PC-9 (cell line): ENCODE results near the gene ACY1. TPM values are rescaled to one million over a fixed set of nuclear protein-coding genes. Genes with fewer than 3 reads are reported as not detected.
A peak's percentile ranks its signal among the peaks of the same experiment; 100 is the strongest.

Experiments
- BruUV-seq: library from RNA; stranded (reverse); fragments of 400-500 nt; replicated peaks from 2 replicates; lab custom pipeline; 2021; lab: Mats Ljungman, UMichigan
- CTCF ChIA-PET: fragments of 300-600 bp; sonication (Branson Sonifier 250); formaldehyde crosslinking; loops from one replicate; lab custom pipeline; 2022; ENCODE audit warnings: antibody characterized with exemption; lab: Charles Lee
- POLR2A ChIA-PET: fragments of 300-600 bp; sonication (Branson Sonifier 250); formaldehyde crosslinking; loops from one replicate; lab custom pipeline; 2022; ENCODE audit warnings: antibody characterized with exemption; ENCODE audit not compliant: unreplicated experiment; lab: Charles Lee
- DNase-seq, 2 experiments: peaks; one replicate each; pipeline versions ENCODE4 v3.0.0 to v3.0.0-alpha.2; 2015 to 2022; ENCODE audit warnings: mixed read lengths in 1 of 2
- H2AFZ ChIP-seq: fragments of 200-600 bp; sonication (generic); 2 replicates; pipeline ENCODE4 v1.8.1; 2017; ENCODE audit warnings: antibody characterized with exemption
- H3F3A ChIP-seq: fragments of 200-600 bp; sonication (generic); 2 replicates; pipeline ENCODE4 v1.8.1; 2017; ENCODE audit warnings: antibody characterized with exemption, mild to moderate bottlenecking, low read depth; ENCODE audit not compliant: insufficient read depth
- H3K27ac ChIP-seq: fragments of 200-600 bp; sonication (generic); 2 replicates; pipeline ENCODE4 v1.6.1; 2016; ENCODE audit warnings: mixed run types
- H3K27me3 ChIP-seq: fragments of 200-600 bp; sonication (generic); 2 replicates; pipeline ENCODE4 v1.6.1; 2016; ENCODE audit warnings: low read depth, mixed run types; ENCODE audit not compliant: insufficient read depth
- H3K36me3 ChIP-seq: fragments of 200-600 bp; sonication (generic); 2 replicates; pipeline ENCODE4 v1.6.1; 2016; ENCODE audit warnings: low read depth, mixed run types
- H3K4me1 ChIP-seq: fragments of 200-600 bp; sonication (generic); replicated peaks from 2 replicates; pipeline ENCODE4 v1.6.1; 2016; ENCODE audit warnings: mixed run types; ENCODE audit not compliant: insufficient read depth
- H3K4me2 ChIP-seq: fragments of 200-600 bp; sonication (generic); 2 replicates; pipeline ENCODE4 v1.6.1; 2017; ENCODE audit warnings: mixed run types
- H3K4me3 ChIP-seq: fragments of 200-600 bp; sonication (generic); 2 replicates; pipeline ENCODE4 v1.6.1; 2016; ENCODE audit warnings: mixed run types
- H3K79me2 ChIP-seq: fragments of 200-600 bp; sonication (generic); 2 replicates; pipeline ENCODE4 v1.6.1; 2017; ENCODE audit warnings: low read depth, mixed run types
- H3K9me2 ChIP-seq: fragments of 200-600 bp; sonication (generic); 2 replicates; pipeline ENCODE4 v1.8.1; 2017; ENCODE audit warnings: mild to moderate bottlenecking; ENCODE audit not compliant: insufficient read depth
- H3K9me3 ChIP-seq: fragments of 200-600 bp; sonication (generic); 2 replicates; pipeline ENCODE4 v1.8.1; 2016; ENCODE audit warnings: low read depth; ENCODE audit not compliant: insufficient read depth
- H4K20me1 ChIP-seq: fragments of 200-600 bp; sonication (generic); 2 replicates; pipeline ENCODE4 v1.8.1; 2017; ENCODE audit not compliant: insufficient read depth
- EZH2 ChIP-seq: fragments of 200-600 bp; sonication (generic); IDR thresholded peaks from 2 replicates; pipeline ENCODE4 v1.8.0; 2017; ENCODE audit warnings: antibody characterized with exemption, low read depth
- intact Hi-C: fragments of 100-400 bp; cut with micrococcal nuclease; formaldehyde crosslinking; loops from one replicate; pipeline ENCODE4 v1.10.0; 2022; ENCODE audit not compliant: unreplicated experiment
- total RNA-seq: library from RNA; stranded (reverse); gene quantifications from 2 replicates; pipeline ENCODE4 v1.2.3, GENCODE V29; 2021
- TF ChIP-seq, protein P1 (sequence below): fragments of 200-600 bp; sonication (generic); conservative IDR thresholded peaks from 2 replicates; pipeline ENCODE4 v1.6.1; 2017; ENCODE audit warnings: mixed run types, antibody characterized with exemption, mild to moderate bottlenecking, moderate library complexity

ACY1 gene
- total RNA-seq, 1 experiment from 2014 or later: 52.2 TPM

DNA sequence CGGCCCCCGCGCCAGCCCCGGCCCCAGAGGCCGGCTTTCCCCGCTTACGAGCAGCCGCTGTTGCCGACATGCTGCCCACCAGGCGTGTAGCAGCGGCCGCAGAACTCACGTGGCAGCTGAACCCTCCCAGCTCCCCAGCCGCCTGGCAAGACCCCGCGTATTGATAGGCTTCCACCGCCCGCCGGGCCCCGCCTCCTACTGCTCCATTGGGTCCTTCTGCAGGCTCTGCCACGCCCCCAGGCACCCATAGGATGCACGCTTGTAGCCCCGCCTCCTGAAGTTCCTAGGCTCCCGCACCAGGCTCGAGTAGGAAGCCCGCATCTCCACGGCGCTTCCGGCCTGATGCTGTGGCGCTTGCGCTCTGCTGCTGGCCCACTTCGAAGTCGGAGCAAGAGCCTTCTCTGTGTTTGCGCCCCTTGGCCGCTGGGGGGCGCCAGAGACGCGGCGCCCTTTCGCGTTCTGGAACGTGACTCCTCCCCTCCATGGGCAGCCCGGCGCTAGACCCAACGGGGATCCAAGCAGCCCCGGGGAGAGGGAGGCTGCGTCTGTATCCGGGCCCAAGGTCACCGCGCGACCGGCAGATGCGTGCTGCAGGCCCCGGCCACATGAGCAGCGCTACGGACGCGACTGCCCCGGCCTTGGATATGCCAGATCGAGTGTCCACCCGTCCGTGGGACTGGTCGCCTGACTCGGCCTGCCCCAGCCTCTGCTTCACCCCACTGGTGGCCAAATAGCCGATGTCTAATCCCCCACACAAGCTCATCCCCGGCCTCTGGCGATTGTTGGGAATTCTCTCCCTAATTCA lies 41.3 kb upstream of the ACY1 start, which contains the start of the genes PARP3 and RRP9:
Gene PARP3, plus strand, starts transcription at position 566 of the 805 bp plus-strand sequence. CDS start 993 bp downstream, outside the sequence.
Gene RRP9, minus strand, starts transcription at position 107 of the 805 bp plus-strand sequence. Its CDS starts 37 bp downstream, at position 70.
- H3K27me3 ChIP-seq: no peaks in the 10 kb centered on the region
- intact Hi-C loops: loop anchor here (1.0 to 5.0 kb wide), 9 partner anchors 32 to 395 kb away; partner anchors contain the start of genes ABHD14B, ACY1, DUSP7 and RPL29
- H3K79me2 ChIP-seq: peaks cover 26% of the 10 kb centered on the region
- H3K36me3 ChIP-seq: no peaks in the 10 kb centered on the region; the same call in 1 of the 2 replicates
- H3K4me2 ChIP-seq: peak within 1 kb of the TSS; percentile 98
- no peaks in the 10 kb centered on the region for H3K9me2 ChIP-seq
- ChIA-PET CTCF (interaction anchor here (0.5 to 1.2 kb wide), 9 partner anchors 33 to 638 kb away, joined by 3 to 4 read pairs (median 3); partner anchors contain the start of genes ABHD14A and DUSP7), POLR2A (interaction anchor here (0.5 to 1.1 kb wide), 5 partner anchors 32 to 277 kb away, joined by 3 read pairs; partner anchors contain the start of genes ABHD14B and RPL29)
- no peak for TF ChIP-seq EZH2
- TF ChIP-seq, protein P1, sequence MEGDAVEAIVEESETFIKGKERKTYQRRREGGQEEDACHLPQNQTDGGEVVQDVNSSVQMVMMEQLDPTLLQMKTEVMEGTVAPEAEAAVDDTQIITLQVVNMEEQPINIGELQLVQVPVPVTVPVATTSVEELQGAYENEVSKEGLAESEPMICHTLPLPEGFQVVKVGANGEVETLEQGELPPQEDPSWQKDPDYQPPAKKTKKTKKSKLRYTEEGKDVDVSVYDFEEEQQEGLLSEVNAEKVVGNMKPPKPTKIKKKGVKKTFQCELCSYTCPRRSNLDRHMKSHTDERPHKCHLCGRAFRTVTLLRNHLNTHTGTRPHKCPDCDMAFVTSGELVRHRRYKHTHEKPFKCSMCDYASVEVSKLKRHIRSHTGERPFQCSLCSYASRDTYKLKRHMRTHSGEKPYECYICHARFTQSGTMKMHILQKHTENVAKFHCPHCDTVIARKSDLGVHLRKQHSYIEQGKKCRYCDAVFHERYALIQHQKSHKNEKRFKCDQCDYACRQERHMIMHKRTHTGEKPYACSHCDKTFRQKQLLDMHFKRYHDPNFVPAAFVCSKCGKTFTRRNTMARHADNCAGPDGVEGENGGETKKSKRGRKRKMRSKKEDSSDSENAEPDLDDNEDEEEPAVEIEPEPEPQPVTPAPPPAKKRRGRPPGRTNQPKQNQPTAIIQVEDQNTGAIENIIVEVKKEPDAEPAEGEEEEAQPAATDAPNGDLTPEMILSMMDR: peak; percentile 94
- H3K27ac ChIP-seq: peak within 1 kb of the TSS; percentile 68
- peak within 1 kb of the TSS; percentile 85 for H3K4me3 ChIP-seq
- DNase-seq: peak; percentile 98 to 99
- BruUV-seq: no TSS peak
- no peaks in the 10 kb centered on the region for H3K9me3 ChIP-seq
- peaks cover 5% of the 10 kb centered on the region; the same call in 1 of the 2 replicates for H4K20me1 ChIP-seq
- peaks cover 16% of the 10 kb centered on the region; the same call in 1 of the 2 replicates for H3K4me1 ChIP-seq
- peak within 1 kb of the TSS; percentile 88 for H2AFZ ChIP-seq
- H3F3A ChIP-seq: no peaks in the 10 kb centered on the region; the same call in 1 of the 2 replicates

DNA sequence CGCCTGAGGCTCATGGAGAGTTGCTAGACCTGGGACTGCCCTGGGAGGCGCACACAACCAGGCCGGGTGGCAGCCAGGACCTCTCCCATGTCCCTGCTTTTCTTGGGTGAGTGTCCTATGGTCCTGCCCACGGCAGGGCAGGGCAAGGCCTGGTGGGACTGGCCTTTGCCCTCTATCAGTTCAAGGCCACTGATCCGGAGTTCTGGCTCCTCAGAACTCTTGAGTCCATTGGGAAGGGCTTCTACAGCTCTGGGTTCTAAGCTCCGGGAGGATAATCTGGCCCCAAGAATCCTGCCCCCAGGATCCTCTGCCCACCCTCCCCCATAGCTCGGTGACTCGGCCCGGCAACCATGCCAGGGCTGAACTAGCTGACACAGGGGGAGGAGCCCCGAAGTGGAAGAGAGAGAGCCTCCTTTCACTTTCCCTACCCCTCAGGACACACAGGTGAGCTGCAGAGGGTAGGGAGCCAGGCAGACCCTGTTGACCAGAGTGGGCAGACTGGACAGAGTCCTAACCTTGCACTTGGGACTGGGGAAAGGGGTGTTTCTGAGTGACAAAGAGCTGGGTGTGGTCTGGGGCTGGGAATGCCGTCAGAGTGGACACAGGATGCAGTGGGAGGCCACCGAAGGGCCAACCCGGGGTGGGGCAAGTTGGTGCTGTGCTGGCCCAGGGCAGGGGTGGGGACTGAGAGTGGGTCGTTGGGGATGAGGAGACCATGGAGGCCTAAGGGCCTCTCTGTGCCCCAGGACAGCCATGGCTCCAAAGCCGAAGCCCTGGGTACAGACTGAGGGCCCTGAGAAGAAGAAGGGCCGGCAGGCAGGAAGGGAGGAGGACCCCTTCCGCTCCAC lies 40.5 kb upstream of the ACY1 start:
- POLR2A ChIA-PET: interaction anchor here (0.6 kb wide), 2 partner anchors 401 to 443 kb away, joined by 8 read pairs; partner anchors contain the start of gene DCAF1
- peaks cover 5% of the 10 kb centered on the region; the same call in 1 of the 2 replicates for H4K20me1 ChIP-seq
- H3K4me3 ChIP-seq: peak overlapping the region; percentile 72
- DNase-seq: peak; percentile 53 to 64
- TSS peak; percentile 89 for BruUV-seq
- H3K27me3 ChIP-seq: no peaks in the 10 kb centered on the region
- TF ChIP-seq, protein P1: no peak
- TF ChIP-seq EZH2: no peak
- H3K9me2 ChIP-seq: no peaks in the 10 kb centered on the region
- peaks cover 26% of the 10 kb centered on the region for H3K79me2 ChIP-seq
- no peaks in the 10 kb centered on the region; the same call in 1 of the 2 replicates for H3F3A ChIP-seq
- intact Hi-C loops: loop anchor here (1.0 to 5.0 kb wide), 8 partner anchors 31 to 394 kb away; partner anchors contain the start of genes ABHD14B, ACY1, DUSP7 and RPL29
- peak overlapping the region; percentile 98 for H3K4me2 ChIP-seq
- no peaks in the 10 kb centered on the region; the same call in 1 of the 2 replicates for H3K36me3 ChIP-seq
- CTCF ChIA-PET: interaction anchor here (0.6 to 1.2 kb wide), 6 partner anchors 31 to 443 kb away, joined by 3 to 6 read pairs (median 4); partner anchors contain the start of genes ABHD14B and DCAF1
- H2AFZ ChIP-seq: peak overlapping the region; percentile 88
- H3K9me3 ChIP-seq: no peaks in the 10 kb centered on the region
- peaks cover 16% of the 10 kb centered on the region; the same call in 1 of the 2 replicates for H3K4me1 ChIP-seq
- peak overlapping the region; percentile 68 for H3K27ac ChIP-seq
